ENCODE results near the gene ALG1L2.
"Not testable (repeated sequence)": the region's sequence is repeated elsewhere in the genome, so short reads cannot be mapped to it uniquely, and the experiment has no call there.

Gene ALG1L2

GRCh38 chr3:130081351-130081881 is at the start of gene ALG1L2:
TSS of gene ALG1L2 (plus strand) at chr3:130081831. CDS start at chr3:130082017, 186 bp downstream.
- DNase-seq (ENCODE audit: low read depth, low spot score) = no peak

GRCh38 chr3:130037126-130037815 is 44.4 kb upstream of the ALG1L2 start:
- not testable (repeated sequence) for DNase-seq (ENCODE audit: low read depth, low spot score)

- DNase-seq (ENCODE audit: low read depth, low spot score) = not testable (repeated sequence)
Measured at GRCh38 chr3:130042736-130043135, 38.9 kb upstream of the ALG1L2 start.

GRCh38 chr3:130043658-130044057 is 38.0 kb upstream of the ALG1L2 start:
- DNase-seq (ENCODE audit: low read depth, low spot score) = not testable (repeated sequence)

GRCh38 chr3:130044370-130044769 is 37.3 kb upstream of the ALG1L2 start:
- no peak for DNase-seq (ENCODE audit: low read depth, low spot score)

- no peak for DNase-seq (ENCODE audit: low read depth, low spot score)
Measured at GRCh38 chr3:130048726-130049125, 32.9 kb upstream of the ALG1L2 start.

GRCh38 chr3:130052366-130052765 is 29.3 kb upstream of the ALG1L2 start:
- DNase-seq (ENCODE audit: low read depth, low spot score) = not testable (repeated sequence)

- not testable (repeated sequence) for DNase-seq (ENCODE audit: low read depth, low spot score)
Measured at GRCh38 chr3:130052965-130053364, 28.7 kb upstream of the ALG1L2 start.

- not testable (repeated sequence) for DNase-seq (ENCODE audit: low read depth, low spot score)
Measured at GRCh38 chr3:130057536-130058266, 23.9 kb upstream of the ALG1L2 start.

- DNase-seq (ENCODE audit: low read depth, low spot score) = not testable (repeated sequence)
Measured at GRCh38 chr3:130058267-130058657, 23.4 kb upstream of the ALG1L2 start.

- not testable (repeated sequence) for DNase-seq (ENCODE audit: low read depth, low spot score)
Measured at GRCh38 chr3:130058716-130059115, 22.9 kb upstream of the ALG1L2 start.

GRCh38 chr3:130059162-130059561 is 22.5 kb upstream of the ALG1L2 start:
- DNase-seq (ENCODE audit: low read depth, low spot score) = not testable (repeated sequence)

- DNase-seq (ENCODE audit: low read depth, low spot score) = no peak
Measured at GRCh38 chr3:130073582-130073981, 8.0 kb upstream of the ALG1L2 start.

- no peak for DNase-seq (ENCODE audit: low read depth, low spot score)
Measured at GRCh38 chr3:130077636-130078035, 4.0 kb upstream of the ALG1L2 start.

- DNase-seq (ENCODE audit: low read depth, low spot score) = not testable (repeated sequence)
Measured at GRCh38 chr3:130083363-130084090, 1.9 kb downstream of the ALG1L2 start.

- DNase-seq (ENCODE audit: low read depth, low spot score) = no peak
Measured at GRCh38 chr3:130084436-130084980, 2.9 kb downstream of the ALG1L2 start.

- no peak for DNase-seq (ENCODE audit: low read depth, low spot score)
Measured at GRCh38 chr3:130085881-130086280, 4.2 kb downstream of the ALG1L2 start.

- DNase-seq (ENCODE audit: low read depth, low spot score) = not testable (repeated sequence)
Measured at GRCh38 chr3:130086628-130087027, 5.0 kb downstream of the ALG1L2 start.

- no peak for DNase-seq (ENCODE audit: low read depth, low spot score)
Measured at GRCh38 chr3:130088061-130088460, 6.4 kb downstream of the ALG1L2 start.

- DNase-seq (ENCODE audit: low read depth, low spot score) = not testable (repeated sequence)
Measured at GRCh38 chr3:130090681-130091080, 9.1 kb downstream of the ALG1L2 start.

GRCh38 chr3:130091958-130092357 is 10.3 kb downstream of the ALG1L2 start:
- no peak for DNase-seq (ENCODE audit: low read depth, low spot score)
